GM10847 (cell line): Measurements from ENCODE around the gene CYBRD1.

Source experiments
- POLR2A ChIP-seq: IDR thresholded peaks from 2 replicates; pipeline ENCODE4 v1.6.1; 2011; ENCODE audit not compliant: insufficient read length; ENCODE audit errors: extremely low read depth

The CYBRD1 gene

DNA sequence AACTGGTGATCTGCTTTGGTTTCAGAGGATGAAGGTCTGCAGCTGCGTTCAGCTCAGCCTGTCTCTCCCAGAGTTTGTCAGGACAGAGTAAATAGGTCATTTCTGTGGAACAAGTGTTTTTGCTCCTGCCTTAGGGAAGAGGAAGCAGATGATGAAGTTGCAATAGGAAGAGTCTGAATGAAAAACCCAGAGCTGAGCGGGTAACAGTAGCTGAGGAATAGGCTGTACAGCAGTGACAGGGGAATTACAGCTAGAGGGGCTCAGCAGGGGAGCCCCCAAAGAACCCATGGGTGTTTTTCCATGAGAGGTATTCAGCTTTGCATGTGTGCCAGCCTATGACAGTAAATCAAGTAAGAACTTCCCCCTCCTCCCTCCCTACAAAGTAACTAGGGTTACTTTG lies 10.3 kb upstream of the CYBRD1 start:
- TF ChIP-seq POLR2A: no peak

DNA sequence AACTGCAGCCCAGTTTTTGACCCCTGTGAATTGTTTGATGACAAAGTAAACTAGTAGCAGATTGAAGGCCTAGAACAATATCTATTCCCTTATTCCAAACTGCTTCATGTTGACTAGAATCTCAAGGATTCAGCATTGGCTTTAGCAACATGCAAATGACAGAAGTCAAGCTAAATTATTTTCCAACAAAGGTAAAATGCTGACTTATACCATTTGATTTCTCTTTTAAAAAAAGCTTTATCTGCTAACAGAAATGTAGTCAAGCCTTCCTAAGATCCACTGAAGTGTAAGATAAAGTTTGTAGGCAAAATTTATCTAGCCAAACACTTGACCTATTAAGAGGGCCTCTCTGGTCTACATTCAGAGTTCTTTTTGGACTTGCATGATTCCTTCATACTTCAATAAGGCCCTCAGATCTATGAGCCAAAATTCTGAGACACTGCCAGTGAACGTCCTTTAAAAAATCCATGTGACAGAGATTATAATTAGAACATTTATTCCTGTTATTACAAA lies 9.5 kb upstream of the CYBRD1 start:
- TF ChIP-seq POLR2A: no peak

DNA sequence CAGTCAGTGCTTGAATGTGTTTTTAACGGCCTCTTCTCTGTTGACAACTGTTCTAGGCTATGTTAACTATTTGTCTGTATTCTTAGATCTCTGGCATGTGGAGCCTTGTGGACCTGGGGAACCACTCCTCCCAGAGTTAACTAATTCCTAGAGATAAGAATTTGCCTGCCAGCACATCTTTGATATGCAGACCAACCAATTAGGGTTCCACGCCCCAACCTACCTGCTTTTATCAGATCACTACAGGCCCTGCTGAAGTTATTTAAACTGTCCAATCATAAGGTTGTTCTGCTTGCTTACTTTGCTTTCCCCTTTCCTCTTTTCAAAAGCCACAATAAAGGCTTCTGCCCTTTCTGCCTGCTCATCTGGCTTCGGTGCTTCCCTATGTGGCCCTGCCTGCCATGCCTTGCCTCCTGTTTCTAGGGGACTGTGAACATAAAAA lies 8.5 kb upstream of the CYBRD1 start:
- TF ChIP-seq POLR2A: no peak

- TF ChIP-seq POLR2A: no peak
Observed at GRCh38 chr2:171514908-171515582, 7.2 kb upstream of the CYBRD1 start.

DNA sequence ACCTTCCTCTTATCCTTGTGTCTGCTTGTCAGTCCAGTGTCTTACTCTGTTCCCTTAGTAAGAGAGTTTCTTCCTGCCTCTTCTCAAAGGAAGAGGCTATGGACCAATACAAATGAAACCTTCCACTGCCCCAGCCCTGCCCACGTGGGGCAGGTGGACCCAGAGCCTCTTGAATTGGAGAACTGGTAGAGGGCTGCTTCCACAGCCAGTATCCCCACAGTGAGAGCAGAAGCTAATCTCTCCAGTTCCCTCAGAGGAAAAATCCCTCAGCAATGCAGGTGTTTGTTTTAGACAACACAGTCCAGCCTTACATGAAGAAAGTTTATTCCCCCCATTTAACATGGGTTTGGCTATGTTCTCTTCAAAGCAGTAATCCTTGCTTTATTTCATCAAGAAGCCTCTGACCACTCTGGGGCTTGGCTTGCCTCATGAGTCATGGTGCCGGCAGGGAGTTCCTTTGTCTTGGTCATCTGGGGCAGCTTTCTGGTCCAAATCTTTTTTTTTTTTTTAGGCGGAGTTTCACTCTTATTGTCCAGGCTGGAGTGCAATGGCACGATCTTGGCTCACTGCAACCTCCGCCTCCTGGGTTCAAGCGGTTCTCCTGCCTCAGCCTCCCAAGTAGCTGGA lies 6.5 kb upstream of the CYBRD1 start:
- TF ChIP-seq POLR2A: no peak

- TF ChIP-seq POLR2A: no peak
Observed at GRCh38 chr2:171516793-171517192, 5.5 kb upstream of the CYBRD1 start.

GRCh38 chr2:171520471-171520870 lies 1.8 kb upstream of the CYBRD1 start:
- no peak for TF ChIP-seq POLR2A

- no peak for TF ChIP-seq POLR2A
Observed at GRCh38 chr2:171521361-171522051, 768 bp upstream of the CYBRD1 start.

- no peak for TF ChIP-seq POLR2A
Observed at GRCh38 chr2:171522788-171523087, 464 bp downstream of the CYBRD1 start.

DNA sequence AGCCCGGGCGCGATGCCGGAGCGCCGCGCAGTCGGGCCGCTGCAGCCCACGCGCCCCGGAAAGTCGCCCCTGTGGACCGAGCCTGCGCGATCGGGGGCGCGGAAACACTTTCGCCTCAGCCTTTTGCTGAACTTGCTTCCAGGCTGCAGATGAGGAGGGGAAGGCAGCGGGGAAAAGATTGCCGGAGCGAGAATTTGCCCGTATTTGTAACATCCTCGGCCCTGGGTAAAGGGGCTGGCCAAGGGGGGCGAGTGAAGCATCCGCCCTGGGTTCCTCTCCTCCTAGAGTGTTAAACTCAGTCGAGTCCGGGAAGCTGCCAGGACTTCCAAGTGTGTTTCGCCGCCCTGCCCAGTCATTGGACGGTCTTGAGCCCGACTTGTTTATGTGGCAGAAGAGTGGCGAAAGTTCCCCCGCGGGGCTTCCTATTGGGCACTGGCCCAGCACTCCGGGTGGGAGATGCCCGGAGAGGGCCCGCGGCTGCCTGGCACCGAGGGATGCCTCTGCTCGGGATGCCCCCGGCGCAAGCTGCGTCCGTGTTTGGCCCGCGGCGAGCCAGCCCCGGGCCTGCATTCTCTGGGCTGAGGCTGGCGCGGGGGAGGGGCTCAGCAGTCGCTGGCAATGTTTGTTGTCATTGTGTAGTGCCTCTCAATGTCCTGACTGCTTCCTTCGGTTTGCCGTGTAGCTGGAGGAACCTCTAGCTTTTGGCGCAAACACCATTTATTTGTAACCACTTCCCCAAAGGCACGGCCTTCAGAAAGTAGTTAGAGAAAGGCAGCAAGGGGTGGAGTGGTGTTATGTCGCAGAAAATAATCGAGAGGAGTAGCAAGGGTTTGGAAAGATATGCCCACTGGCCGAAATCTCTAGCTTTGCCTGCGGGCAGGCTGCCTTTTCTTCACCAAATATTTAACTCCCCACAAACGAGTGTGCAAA lies 1.1 kb downstream of the CYBRD1 start:
- TF ChIP-seq POLR2A: no peak

GRCh38 chr2:171524018-171524401 lies 1.7 kb downstream of the CYBRD1 start:
- TF ChIP-seq POLR2A: no peak

DNA sequence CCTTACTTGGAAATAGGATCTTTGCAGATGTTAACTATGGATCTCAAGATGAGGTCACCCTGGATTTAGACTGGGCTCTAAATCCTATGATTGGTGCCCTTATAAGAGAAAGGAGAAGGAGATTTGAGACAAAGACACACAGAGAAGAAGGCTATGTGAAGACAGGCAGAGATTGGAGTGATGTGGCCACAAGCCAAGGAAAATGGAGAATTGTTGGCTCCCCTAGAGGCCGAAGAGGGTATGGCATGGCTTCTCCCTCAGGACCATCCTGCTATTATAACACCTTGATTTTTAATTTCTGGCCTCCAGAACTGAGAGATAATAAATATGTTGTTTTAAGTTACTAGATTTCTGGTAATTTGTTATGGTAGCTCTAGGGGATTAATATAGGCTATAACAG lies 7.6 kb downstream of the CYBRD1 start:
- no peak for TF ChIP-seq POLR2A

DNA sequence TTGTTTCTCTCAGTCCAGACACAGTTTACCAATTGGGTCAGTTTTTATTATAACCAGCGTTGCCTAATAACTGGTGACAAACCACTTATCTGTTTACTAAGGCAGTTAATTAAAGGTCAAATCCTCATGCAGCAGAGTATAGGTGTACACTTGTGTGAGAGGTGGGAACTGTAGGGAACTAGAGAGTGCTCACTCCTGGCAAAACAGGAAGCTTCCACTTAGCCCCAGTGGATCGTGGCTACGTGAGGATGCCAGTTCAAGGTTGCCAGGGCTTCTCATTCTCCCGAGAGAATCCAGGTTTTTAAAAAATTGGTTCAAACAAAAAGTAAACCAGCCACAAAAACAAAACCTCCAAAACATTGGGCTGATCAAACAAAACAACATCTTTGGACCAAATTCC lies 8.1 kb downstream of the CYBRD1 start:
- no peak for TF ChIP-seq POLR2A

DNA sequence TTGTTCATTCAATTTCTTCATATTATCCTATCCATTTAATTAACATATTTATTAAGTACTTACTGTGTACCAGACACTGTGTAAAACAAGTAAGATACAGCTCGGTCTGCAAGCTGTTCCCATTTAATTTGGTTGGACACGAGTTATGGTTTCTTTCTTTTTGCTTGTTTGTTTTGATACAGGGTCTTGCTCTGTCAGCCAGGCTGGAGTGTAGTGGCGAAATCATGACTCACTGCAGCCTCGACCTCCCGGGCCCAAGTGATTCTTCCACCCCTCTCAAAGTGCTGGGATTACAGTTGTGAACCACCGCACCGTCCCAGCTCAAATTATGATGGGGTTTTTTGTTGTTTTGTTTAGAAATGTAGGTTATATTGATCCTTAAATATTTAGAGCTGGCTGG lies 9.0 kb downstream of the CYBRD1 start:
- TF ChIP-seq POLR2A: no peak

DNA sequence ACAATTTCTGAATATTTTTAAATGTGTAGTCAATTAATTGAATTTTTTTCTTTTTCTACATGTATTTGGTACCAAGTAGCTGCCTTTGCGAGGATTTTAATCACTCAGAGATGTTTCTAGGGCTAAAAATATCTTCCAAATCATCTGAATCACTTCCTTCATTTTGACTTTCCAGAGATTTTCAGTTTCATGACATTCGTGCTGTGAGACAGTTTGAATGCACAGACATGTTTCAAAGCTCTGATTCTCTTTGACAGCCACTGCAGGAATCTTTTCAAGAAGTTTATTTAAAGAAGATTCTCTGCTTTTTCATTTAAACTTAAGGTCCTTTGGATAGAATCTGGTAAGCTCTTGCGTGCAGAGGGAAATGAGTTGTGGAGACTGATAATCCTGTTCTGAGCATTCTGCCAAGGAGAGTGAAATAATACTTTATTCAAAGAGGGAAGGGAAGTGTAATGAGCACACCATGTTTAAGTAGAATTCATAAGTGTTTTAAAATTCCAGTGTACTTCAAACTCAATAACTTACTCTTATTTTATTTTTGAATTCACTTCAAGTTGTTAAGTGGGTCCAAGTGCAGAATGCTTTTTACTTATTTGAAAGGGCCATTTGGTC lies 9.7 kb downstream of the CYBRD1 start:
- no peak for TF ChIP-seq POLR2A
